ENCODE data around the gene URI1.

Gene URI1

GRCh38 chr19:30065680-30066606, 123.9 kb downstream of the URI1 start:
- no peak for DNase-seq

More at GRCh38 chr19:30065680-30066606, 123.9 kb downstream of the URI1 start:
- in situ Hi-C loops (cut with MboI; ENCODE audit: low pct_unique_long_range_greater_than_20kb, low sequenced_read_pairs) = no loop called here
